H1 (cell line): Measurements from ENCODE around the gene PCCA. TPM values are rescaled to one million over a fixed set of nuclear protein-coding genes. Genes with fewer than 3 reads are reported as not detected.

ENCODE experiments used
- CTCF ChIA-PET: fragments of 300-600 bp; sonication (Branson Sonifier 250); formaldehyde crosslinking; loops from one replicate; lab custom pipeline; 2021; ENCODE audit not compliant: partially characterized antibody; lab: Charles Lee
- POLR2A ChIA-PET: fragments of 300-600 bp; sonication (Branson Sonifier 250); formaldehyde crosslinking; loops from one replicate; lab custom pipeline; 2021; ENCODE audit warnings: inconsistent platforms; ENCODE audit not compliant: partially characterized antibody; lab: Charles Lee
- DNase-seq, 2 experiments: peaks; one replicate each; pipeline versions ENCODE4 v3.0.0 to v3.0.0-alpha.2; 2010 to 2022; ENCODE audit warnings: low spot score in 2 of 2, low read depth in 1 of 2, mixed read lengths in 1 of 2
- FAIRE-seq: peaks from 2 replicates; lab custom pipeline; 2011; peaks lifted over from hg19 to GRCh38; lab: Jason Lieb, UNC
- H2AFZ ChIP-seq: 2 replicates; pipeline ENCODE4 v1.8.1; 2012; ENCODE audit warnings: low read length, inconsistent platforms
- H2AK5ac ChIP-seq: 2 replicates; pipeline ENCODE4 v1.6.1; 2013; ENCODE audit warnings: low read depth, low read length
- H2BK120ac ChIP-seq: replicated peaks from 2 replicates; pipeline ENCODE3; 2013; ENCODE audit warnings: low read depth, low read length, inconsistent platforms
- H2BK12ac ChIP-seq: 2 replicates; pipeline ENCODE4 v1.6.1; 2013; ENCODE audit warnings: low read depth, low read length
- H2BK15ac ChIP-seq: 2 replicates; pipeline ENCODE4 v1.6.1; 2013; ENCODE audit warnings: low read length
- H2BK20ac ChIP-seq: 2 replicates; pipeline ENCODE4 v1.6.1; 2013; ENCODE audit warnings: low read length
- H2BK5ac ChIP-seq: 2 replicates; pipeline ENCODE4 v1.6.1; 2013; ENCODE audit warnings: low read depth, low read length
- H3K14ac ChIP-seq: 2 replicates; pipeline ENCODE4 v1.6.1; 2013; ENCODE audit warnings: inconsistent platforms; ENCODE audit not compliant: insufficient read length
- H3K18ac ChIP-seq: 2 replicates; pipeline ENCODE4 v1.6.1; 2013; ENCODE audit warnings: low read length; ENCODE audit errors: extremely low read depth
- H3K23ac ChIP-seq: 2 replicates; pipeline ENCODE4 v1.6.1; 2013; ENCODE audit warnings: inconsistent platforms; ENCODE audit not compliant: insufficient read length
- H3K23me2 ChIP-seq: 2 replicates; pipeline ENCODE4 v1.6.1; 2013; ENCODE audit warnings: low read depth, low read length
- H3K27ac ChIP-seq: 2 replicates; pipeline ENCODE4 v1.6.1; 2011; ENCODE audit warnings: low read depth, low read length, inconsistent platforms
- H3K27me3 ChIP-seq, 4 experiments: replicated peaks in 1 of 4; 1 replicate in 1 of 4; 2 replicates in 3 of 4; pipeline versions ENCODE4 v1.6.1 to v1.8.1; 2011 to 2013; ENCODE audit warnings: low read length in 3 of 4, mild to moderate bottlenecking in 3 of 4, inconsistent platforms in 2 of 4, mixed read lengths in 2 of 4, moderate library complexity in 1 of 4; ENCODE audit not compliant: control insufficient read depth in 3 of 4, insufficient read depth in 3 of 4; ENCODE audit errors: extremely low read depth in 1 of 4
- H3K36me3 ChIP-seq, 4 experiments: 2 replicates each; pipeline versions ENCODE4 v1.6.1 to v1.8.1; 2011 to 2013; ENCODE audit warnings: mild to moderate bottlenecking in 4 of 4, low read length in 3 of 4, moderate library complexity in 2 of 4, control low read depth in 1 of 4, inconsistent platforms in 1 of 4; ENCODE audit not compliant: insufficient read depth in 4 of 4, control insufficient read depth in 2 of 4
- H3K4ac ChIP-seq: replicated peaks from 2 replicates; pipeline ENCODE3; 2013; ENCODE audit warnings: low read length, low read depth, mixed read lengths, inconsistent platforms; ENCODE audit not compliant: insufficient read length
- H3K4me1 ChIP-seq, 4 experiments: replicated peaks in 1 of 4; 1 replicate in 1 of 4; 2 replicates in 3 of 4; pipeline versions ENCODE4 v1.6.1 to v1.8.1; 2011 to 2013; ENCODE audit warnings: low read length in 3 of 4, inconsistent platforms in 2 of 4, mixed read lengths in 1 of 4; ENCODE audit not compliant: insufficient read depth in 4 of 4, control insufficient read depth in 3 of 4
- H3K4me2 ChIP-seq, 2 experiments: 2 replicates each; pipeline versions ENCODE4 v1.6.1 to v1.8.1; 2011 to 2013; ENCODE audit warnings: low read depth in 2 of 2, low read length in 2 of 2, control low read depth in 1 of 2, inconsistent platforms in 1 of 2, mild to moderate bottlenecking in 1 of 2; ENCODE audit not compliant: insufficient read depth in 1 of 2
- H3K4me3 ChIP-seq, 4 experiments: fragments of 200-600, 300-600 bp in 1 of 4; sonication (generic), shearing (Covaris generic), sonication (Bioruptor Twin) in 1 of 4; 2 replicates each; pipeline versions ENCODE4 v1.5.1 to v1.8.1; 2011 to 2016; ENCODE audit warnings: low read length in 4 of 4, low read depth in 3 of 4, control low read depth in 2 of 4, inconsistent platforms in 2 of 4, mild to moderate bottlenecking in 2 of 4, mixed read lengths in 1 of 4, moderate library complexity in 1 of 4; ENCODE audit not compliant: insufficient read depth in 2 of 4; ENCODE audit errors: extremely low read depth in 1 of 4
- H3K56ac ChIP-seq: replicated peaks from 2 replicates; pipeline ENCODE3; 2013; ENCODE audit warnings: low read depth, mild to moderate bottlenecking, mixed read lengths, low read length, inconsistent platforms; ENCODE audit not compliant: insufficient read length
- H3K79me1 ChIP-seq: 2 replicates; pipeline ENCODE4 v1.6.1; 2013; ENCODE audit warnings: low read depth, low read length, control low read depth
- H3K79me2 ChIP-seq, 2 experiments: 2 replicates each; pipeline versions ENCODE4 v1.6.1 to v1.8.1; 2012 to 2013; ENCODE audit warnings: low read length in 2 of 2, mild to moderate bottlenecking in 2 of 2, inconsistent platforms in 1 of 2; ENCODE audit not compliant: insufficient read depth in 2 of 2, control insufficient read depth in 1 of 2
- H3K9ac ChIP-seq, 4 experiments: replicated peaks in 1 of 4; 1 replicate in 1 of 4; 2 replicates in 3 of 4; pipeline versions ENCODE4 v1.6.1 to v1.8.1; 2011 to 2013; ENCODE audit warnings: low read depth in 3 of 4, low read length in 3 of 4, control low read depth in 2 of 4, mild to moderate bottlenecking in 2 of 4, moderate library complexity in 2 of 4, inconsistent platforms in 1 of 4; ENCODE audit errors: extremely low read depth in 1 of 4
- H3K9me3 ChIP-seq, 2 experiments: 2 replicates each; pipeline versions ENCODE4 v1.6.1 to v1.8.1; 2012 to 2013; ENCODE audit warnings: mild to moderate bottlenecking in 2 of 2, moderate library complexity in 2 of 2, control low read depth in 1 of 2, inconsistent platforms in 1 of 2, low read depth in 1 of 2, low read length in 1 of 2, mixed read lengths in 1 of 2; ENCODE audit not compliant: insufficient read depth in 2 of 2
- H4K20me1 ChIP-seq, 2 experiments: replicated peaks in 1 of 2; 2 replicates each; pipeline versions ENCODE3 to v1.8.1; 2011 to 2013; ENCODE audit warnings: inconsistent platforms in 2 of 2, low read length in 2 of 2, mild to moderate bottlenecking in 1 of 2; ENCODE audit not compliant: insufficient read depth in 2 of 2, control insufficient read depth in 1 of 2
- H4K5ac ChIP-seq: 2 replicates; pipeline ENCODE4 v1.6.1; 2013; ENCODE audit warnings: low read length, low read depth, mixed read lengths, inconsistent platforms; ENCODE audit not compliant: insufficient read length
- H4K8ac ChIP-seq: 2 replicates; pipeline ENCODE4 v1.8.0; 2013; ENCODE audit warnings: mild to moderate bottlenecking, moderate library complexity, low read length, inconsistent platforms; ENCODE audit not compliant: insufficient read depth; ENCODE audit errors: extremely low read depth
- H4K91ac ChIP-seq: replicated peaks from 2 replicates; pipeline ENCODE3; 2013; ENCODE audit warnings: low read length, mixed read lengths, inconsistent platforms; ENCODE audit not compliant: insufficient read length
- BACH1 ChIP-seq: IDR thresholded peaks from 2 replicates; pipeline ENCODE4 v1.6.1; 2012; ENCODE audit warnings: low read length, improper control_type of control experiment
- BRCA1 ChIP-seq: IDR thresholded peaks from 2 replicates; pipeline ENCODE4 v1.6.1; 2012; ENCODE audit warnings: low read depth, low read length, improper control_type of control experiment
- E2F6 ChIP-seq: IDR thresholded peaks from 2 replicates; pipeline ENCODE4 v1.6.1; 2012; ENCODE audit warnings: inconsistent platforms
- EP300 ChIP-seq, 2 experiments: IDR thresholded peaks; 1 replicate in 1 of 2; 2 replicates in 1 of 2; pipeline ENCODE4 v1.6.1; 2011 to 2012; ENCODE audit warnings: low read depth in 2 of 2, low read length in 2 of 2, mild to moderate bottlenecking in 2 of 2, borderline replicate concordance in 1 of 2, inconsistent platforms in 1 of 2, moderate library complexity in 1 of 2
- GABPA ChIP-seq: IDR thresholded peaks from 2 replicates; pipeline ENCODE4 v1.6.1; 2011; ENCODE audit warnings: mild to moderate bottlenecking, low read length, moderate library complexity, borderline replicate concordance; ENCODE audit not compliant: insufficient read depth
- HDAC2 ChIP-seq, 2 experiments: fragments of 300-600 bp in 1 of 2; sonication (generic) in 1 of 2; IDR thresholded peaks; 2 replicates each; pipeline ENCODE4 v1.6.1; 2011 to 2012; ENCODE audit warnings: low read depth in 2 of 2, low read length in 2 of 2, mild to moderate bottlenecking in 2 of 2, moderate library complexity in 2 of 2, borderline replicate concordance in 1 of 2, inconsistent platforms in 1 of 2
- HDAC6 ChIP-seq: IDR thresholded peaks from one replicate; pipeline ENCODE4 v1.7.1; 2012; ENCODE audit warnings: low read depth, mild to moderate bottlenecking, inconsistent platforms, low read length, moderate library complexity
- RAD21 ChIP-seq, 2 experiments: IDR thresholded peaks in 1 of 2; conservative IDR thresholded peaks in 1 of 2; 2 replicates each; pipeline ENCODE4 v1.6.1; 2011; ENCODE audit warnings: low read depth in 2 of 2, low read length in 2 of 2, improper control_type of control experiment in 1 of 2, inconsistent platforms in 1 of 2, mild to moderate bottlenecking in 1 of 2, moderate library complexity in 1 of 2
- SIX5 ChIP-seq: IDR thresholded peaks from 2 replicates; pipeline ENCODE4 v1.6.1; 2011; ENCODE audit warnings: mild to moderate bottlenecking, low read depth, low read length
- TEAD4 ChIP-seq: IDR thresholded peaks from 2 replicates; pipeline ENCODE4 v1.6.1; 2012; ENCODE audit warnings: low read depth, low read length, inconsistent platforms, mixed read lengths
- WGBS, 2 experiments: shearing (Covaris generic) in 1 of 2; methylation state at CpG; one replicate each; pipeline versions ENCODE4 v1.1.6 to v1.1.7; 2013 to 2015; ENCODE audit warnings: low lambda C conversion rate in 2 of 2, mixed read lengths in 2 of 2, inconsistent platforms in 1 of 2, low coverage in 1 of 2, missing lambda C conversion rate in 1 of 2; ENCODE audit not compliant: insufficient replicate concordance in 2 of 2, insufficient coverage in 1 of 2, insufficient read length in 1 of 2; ENCODE audit errors: extremely low coverage in 1 of 2, missing lambda C conversion rate in 1 of 2; 5-methylcytosine and 5-hydroxymethylcytosine counted together
- polyA plus RNA-seq, 7 experiments: library from polyadenylated mRNA; depleted of rRNA in 3 of 7; stranded (reverse) in 5 of 7; unstranded in 2 of 7; fragments of >200 nt in 5 of 7; fragments of 200-250 nt in 2 of 7; gene quantifications; 1 replicate in 5 of 7; 2 replicates in 1 of 7; 4 replicates in 1 of 7; pipeline versions ENCODE4 v1.2.1 to v1.2.3, GENCODE V29; 2011 to 2013; ENCODE audit warnings: missing spikeins in 2 of 7, mixed read lengths in 2 of 7
- total RNA-seq: library from RNA; stranded (reverse); fragmentation: NEBNext Ultra II Directional; extraction: Animal tissue kit (Norgen Biotek cat#: 25700); gene quantifications from 2 replicates; pipeline ENCODE4 v1.2.1, GENCODE V29; 2021

Gene PCCA
- total and polyA plus RNA-seq, 2 of the 8 experiments (the other 6 are each of a cell fraction or from before 2014, with no cell fraction given): 18.4 to 49.8 TPM

DNA sequence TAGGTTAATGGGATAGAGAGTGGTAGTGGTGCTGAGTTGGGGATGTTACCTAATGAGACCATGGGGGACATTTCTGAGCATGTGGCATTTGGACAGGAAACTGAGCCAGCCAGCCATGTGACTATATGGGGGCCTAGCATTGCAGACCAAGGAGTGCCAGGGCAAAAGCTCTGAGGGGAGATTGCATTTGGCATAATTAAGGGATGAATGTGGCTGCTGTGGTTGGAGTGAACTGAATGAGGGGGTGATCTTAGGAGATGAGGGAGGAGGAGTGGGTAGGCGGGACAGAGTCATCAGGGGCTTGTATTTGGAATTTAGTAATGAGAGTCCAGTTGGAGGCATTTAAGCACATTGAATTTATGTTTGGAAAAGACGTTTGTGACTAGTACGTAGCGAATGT lies 6.6 kb downstream of the PCCA start:
- no peak for TF ChIP-seq RAD21 (IDR thresholded peaks at IDR 0.05 in 1 of 2, conservative IDR thresholded peaks at IDR 0.05 in 1 of 2; ENCODE audit: low read depth in 2 of 2, low read length in 2 of 2)
- TF ChIP-seq BACH1: no peak
- TF ChIP-seq GABPA: no peak
- TF ChIP-seq HDAC2 (IDR thresholded peaks at IDR 0.05; ENCODE audit: borderline replicate concordance in 1 of 2, low read depth in 2 of 2, low read length in 2 of 2): no peak
- TF ChIP-seq E2F6: no peak
- no peak for TF ChIP-seq TEAD4
- TF ChIP-seq EP300 (IDR thresholded peaks at IDR 0.05; ENCODE audit: borderline replicate concordance in 1 of 2, low read depth in 2 of 2, low read length in 2 of 2): no peak
- TF ChIP-seq HDAC6: no peak
- TF ChIP-seq SIX5: no peak
- no peak for TF ChIP-seq BRCA1
- TF ChIP-seq, all 59 proteins: peak for 0
- Histone ChIP-seq H3K23ac (no peak overlapping the region), H2BK5ac (no peak overlapping the region), H4K91ac (no peak overlapping the region), H2BK15ac (no peak overlapping the region), H3K79me1 (peaks cover 5% of the 10 kb centered on the region), H3K36me3 (no peaks in the 10 kb centered on the region; a peak in 2 of 8 replicates), H3K27ac (no peak overlapping the region), H2BK20ac (no peak overlapping the region), H2BK12ac (no peak overlapping the region), H2BK120ac (no peak overlapping the region), H3K18ac (no peak overlapping the region), H3K4me3 (no peak overlapping the region), H3K79me2 (peaks cover 29 to 93% of the 10 kb centered on the region in 2 experiments), H3K4me2 (no peak overlapping the region), H3K14ac (no peak overlapping the region), H4K20me1 (peaks cover 0 to 14% of the 10 kb centered on the region in 2 experiments), H3K4me1 (no peaks in the 10 kb centered on the region; a peak in 2 of 7 replicates), H4K5ac (no peak overlapping the region), H3K9ac (no peak overlapping the region), H3K27me3 (no peaks in the 10 kb centered on the region), H2AFZ (no peak overlapping the region), H3K23me2 (no peaks in the 10 kb centered on the region), H3K9me3 (no peaks in the 10 kb centered on the region), H2AK5ac (no peak overlapping the region), H3K56ac (no peak overlapping the region), H3K4ac (no peak overlapping the region), H4K8ac (no peak overlapping the region)
- CTCF ChIA-PET: interaction anchor here (0.7 to 1.3 kb wide), 4 partner anchors 113 to 406 kb away, joined by 3 read pairs; no protein-coding TSS in a partner anchor
- DNase-seq (no peak), FAIRE-seq (no peak)
- 92% methylated on average over 4 of the region's 4 CpGs; no CpG with 5 or more reads in 1 of the 2 experiments for WGBS, 2 experiments
- POLR2A ChIA-PET: no interaction called here
